GM12801 (cell line): Measurements from ENCODE around the gene COL15A1.

Source experiments
- CTCF ChIP-seq: IDR thresholded peaks from one replicate; pipeline ENCODE4 v1.5.1; 2011; ENCODE audit warnings: control low read depth; ENCODE audit not compliant: insufficient read length; ENCODE audit errors: extremely low read depth

COL15A1 gene

DNA sequence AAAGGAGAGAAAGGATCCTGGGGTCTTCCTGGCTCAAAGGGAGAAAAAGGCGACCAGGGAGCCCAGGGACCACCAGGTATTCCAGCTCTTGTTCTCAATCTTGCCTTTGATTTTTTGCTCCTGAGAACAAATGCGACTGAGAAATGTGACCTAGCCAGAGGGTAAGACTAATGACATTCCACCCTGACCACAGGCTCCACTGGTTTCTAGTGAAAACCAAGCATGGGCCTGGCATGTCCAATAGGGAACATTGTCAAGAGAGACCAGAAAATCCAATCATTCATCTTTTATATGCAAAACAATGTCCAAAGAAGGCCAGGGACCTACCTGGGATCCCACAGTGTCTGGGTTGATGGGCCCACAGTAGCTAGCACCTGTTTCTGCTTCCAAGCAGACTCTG lies 110.9 kb downstream of the COL15A1 start:
- no peak for TF ChIP-seq CTCF

GRCh38 chr9:99055384-99055783 lies 111.7 kb downstream of the COL15A1 start:
- no peak for TF ChIP-seq CTCF

DNA sequence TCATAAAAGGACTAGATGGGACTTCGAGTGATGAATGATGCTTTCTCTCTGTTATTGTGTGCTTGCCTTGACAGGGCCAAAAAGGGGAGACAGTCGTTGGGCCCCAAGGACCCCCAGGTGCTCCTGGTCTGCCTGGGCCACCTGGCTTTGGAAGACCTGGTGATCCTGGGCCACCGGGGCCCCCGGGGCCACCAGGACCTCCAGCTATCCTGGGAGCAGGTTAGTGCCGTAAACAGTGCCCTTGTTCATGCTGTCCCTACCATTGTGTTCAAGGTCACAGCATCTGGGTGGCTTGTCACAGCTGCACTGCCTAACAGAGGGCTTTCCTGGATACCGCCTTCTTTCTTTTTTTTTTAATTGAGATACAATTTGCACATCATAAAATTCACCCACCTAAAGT lies 112.5 kb downstream of the COL15A1 start:
- no peak for TF ChIP-seq CTCF

GRCh38 chr9:99056886-99057664 lies 113.4 kb downstream of the COL15A1 start:
- no peak for TF ChIP-seq CTCF

DNA sequence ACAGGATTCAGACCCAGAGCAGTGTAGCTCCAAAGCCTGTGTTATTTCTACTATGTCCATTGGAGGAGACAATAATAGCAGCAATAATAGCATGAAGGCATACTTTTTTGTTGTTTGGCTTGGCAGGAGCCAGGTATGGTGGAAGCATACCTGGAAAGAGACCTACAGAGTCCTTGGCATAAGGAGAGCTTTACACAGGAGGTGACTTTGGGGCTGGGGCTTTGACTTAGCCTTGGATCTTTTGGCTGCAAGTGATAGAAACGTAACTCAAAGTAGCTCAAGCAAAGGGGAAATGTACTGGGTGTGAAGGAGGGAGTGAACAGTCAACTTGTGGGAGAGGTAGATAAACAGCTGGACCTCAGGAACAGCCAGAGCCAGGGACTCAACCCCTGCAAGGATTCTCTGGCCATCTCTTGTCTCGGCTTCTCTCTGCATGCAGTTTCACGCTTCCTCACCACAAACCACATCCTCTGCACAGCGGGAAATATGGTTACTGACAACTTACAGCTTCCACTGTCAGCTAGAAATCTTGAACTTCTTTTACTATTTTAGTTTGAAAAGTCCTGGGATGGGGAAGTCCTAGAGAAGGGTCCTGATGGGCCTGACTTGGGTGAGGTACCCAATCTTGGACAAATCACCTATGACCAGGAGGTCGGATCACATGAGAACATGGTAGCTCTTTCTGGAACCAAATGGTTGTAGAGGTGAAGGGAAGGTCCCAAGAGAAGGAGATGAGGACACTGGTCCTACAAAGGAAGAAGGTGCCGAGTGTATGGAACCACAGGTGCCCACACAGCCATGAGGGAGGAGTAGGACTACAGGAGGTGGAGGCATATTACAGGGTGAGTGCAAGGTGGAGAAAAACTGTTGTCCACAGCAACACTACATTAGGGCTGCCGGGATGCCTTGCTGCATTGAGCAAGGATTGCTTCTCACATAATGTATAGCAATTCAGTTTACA lies 114.2 kb downstream of the COL15A1 start:
- TF ChIP-seq CTCF: no peak

- TF ChIP-seq CTCF: no peak
Measured at GRCh38 chr9:99058964-99059921, 115.5 kb downstream of the COL15A1 start.
